ENCODE results near the gene ENDOG.
"Not testable (repeated sequence)": the region's sequence is repeated elsewhere in the genome, so short reads cannot be mapped to it uniquely, and the experiment has no call there.

Gene ENDOG

GRCh38 chr9:128861501-128861900 is 43.2 kb downstream of the ENDOG start:
- no peak overlapping the region for H3K4me3 ChIP-seq
- H3K9me3 ChIP-seq (replicated peaks in 1 of 11): no peaks in the 10 kb centered on the region
- no peaks in the 10 kb centered on the region for H3K27me3 ChIP-seq
- H3K4me1 ChIP-seq: peaks cover 5 to 30% (median 21%) of the 10 kb centered on the region in 10 experiments; a peak in 19 of 20 replicates
- no peak overlapping the region for H3K9ac ChIP-seq
- no peaks in the 10 kb centered on the region for H3K36me3 ChIP-seq
- TF ChIP-seq Cebpa-rat (IDR thresholded peaks at IDR 0.05): no peak
- H4K20me1 ChIP-seq: no peaks in the 10 kb centered on the region; a peak in 1 of 22 replicates
- H3K4me2 ChIP-seq: peak overlapping the region in 4 of 11 experiments; percentile 50 to 72 (median 58); a peak in 8 of 22 replicates
- H3K27ac ChIP-seq: peak overlapping the region in 3 of 11 experiments; percentile 15 to 46 (median 40); a peak in 5 of 22 replicates

- H3K9ac ChIP-seq: no peak overlapping the region
- H3K36me3 ChIP-seq: no peaks in the 10 kb centered on the region
- no peaks in the 10 kb centered on the region; a peak in 1 of 22 replicates for H4K20me1 ChIP-seq
- H3K9me3 ChIP-seq (replicated peaks in 1 of 11): no peaks in the 10 kb centered on the region
- H3K27ac ChIP-seq: no peak overlapping the region
- no peak for TF ChIP-seq Cebpa-rat (IDR thresholded peaks at IDR 0.05)
- no peaks in the 10 kb centered on the region for H3K27me3 ChIP-seq
- H3K4me1 ChIP-seq: peaks cover 5 to 38% (median 21%) of the 10 kb centered on the region in 10 experiments; a peak in 19 of 20 replicates
- H3K4me2 ChIP-seq: no peak overlapping the region
- H3K4me3 ChIP-seq: no peak overlapping the region
Observed at GRCh38 chr9:128862401-128862851, 44.1 kb downstream of the ENDOG start.

DNA sequence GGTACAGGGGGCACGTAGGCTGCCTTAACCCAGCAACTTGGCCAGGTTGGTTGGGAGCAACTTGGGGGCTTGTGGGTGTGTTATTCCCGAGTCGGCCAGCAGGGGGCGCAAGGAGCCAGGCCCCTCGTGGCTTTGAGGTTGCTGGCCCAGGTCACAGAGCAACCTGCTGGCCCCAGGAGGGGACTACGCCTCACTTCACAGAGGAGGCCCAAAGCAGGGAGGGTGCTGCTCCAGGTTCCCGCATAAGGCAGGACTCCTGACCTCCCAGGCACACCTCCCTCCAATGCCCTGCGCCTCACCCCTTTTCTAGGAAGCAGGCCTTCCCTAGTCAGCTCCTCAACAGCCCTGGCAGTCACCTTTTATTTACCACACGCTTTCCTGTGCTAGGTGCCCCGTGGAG is 45.3 kb downstream of the ENDOG start:
- H3K9ac ChIP-seq: no peak overlapping the region
- TF ChIP-seq Cebpa-rat (IDR thresholded peaks at IDR 0.05): no peak
- peak overlapping the region in 5 of 11 experiments; percentile 1 to 13 (median 12); a peak in 6 of 22 replicates for H3K4me2 ChIP-seq
- no peaks in the 10 kb centered on the region for H3K9me3 ChIP-seq (replicated peaks in 1 of 11)
- peak overlapping the region in 1 of 11 experiments; percentile 8; a peak in 1 of 22 replicates for H3K27ac ChIP-seq
- no peaks in the 10 kb centered on the region; a peak in 1 of 22 replicates for H4K20me1 ChIP-seq
- no peak overlapping the region for H3K4me3 ChIP-seq
- no peaks in the 10 kb centered on the region for H3K27me3 ChIP-seq
- H3K36me3 ChIP-seq: no peaks in the 10 kb centered on the region
- peaks cover 13 to 46% (median 25%) of the 10 kb centered on the region in 10 experiments for H3K4me1 ChIP-seq

- Histone ChIP-seq H3K4me2 (no peak overlapping the region), H3K4me3 (no peak overlapping the region), H3K9me3 (replicated peaks in 1 of 11) (no peaks in the 10 kb centered on the region), H3K27me3 (no peaks in the 10 kb centered on the region), H4K20me1 (no peaks in the 10 kb centered on the region), H3K4me1 (peaks cover 14 to 36% (median 25%) of the 10 kb centered on the region in 10 experiments), H3K9ac (no peak overlapping the region), H3K27ac (no peak overlapping the region), H3K36me3 (peaks cover 0 to 16% (median 5%) of the 10 kb centered on the region in 11 experiments; a peak in 6 of 22 replicates)
- TF ChIP-seq Cebpa-rat (IDR thresholded peaks at IDR 0.05): no peak
Observed at GRCh38 chr9:128870128-128870940, 52.0 kb downstream of the ENDOG start.

DNA sequence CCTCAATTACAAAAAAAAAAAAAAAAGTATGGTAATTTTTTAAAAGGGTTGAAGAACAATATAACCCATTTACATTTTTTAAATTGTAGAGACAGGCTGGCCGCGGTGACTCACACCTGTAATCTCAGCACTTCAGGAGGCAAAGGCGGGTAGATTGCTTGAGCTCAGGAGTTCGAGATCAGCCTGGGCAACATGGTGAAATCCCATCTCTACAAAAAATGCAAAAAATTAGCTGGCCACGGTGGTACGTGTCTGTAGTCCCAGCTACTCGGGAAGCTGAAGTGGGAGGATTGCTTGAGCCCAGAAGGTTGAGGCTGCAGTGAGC is 52.6 kb downstream of the ENDOG start:
- not testable (repeated sequence) for H3K4me2 ChIP-seq, H3K27ac ChIP-seq

More for the DNA sequence above, 52.6 kb downstream of the ENDOG start:
- Histone ChIP-seq H3K4me1 (peaks cover 14 to 41% (median 25%) of the 10 kb centered on the region in 10 experiments), H3K36me3 (peaks cover 0 to 16% (median 5%) of the 10 kb centered on the region in 11 experiments; a peak in 6 of 22 replicates)
- not testable (repeated sequence) for H3K27me3 ChIP-seq; H3K4me3 ChIP-seq; H4K20me1 ChIP-seq; H3K9me3 ChIP-seq (replicated peaks in 1 of 11); H3K9ac ChIP-seq
